ENCODE results near the gene DAP. TPM values are rescaled to one million over a fixed set of nuclear protein-coding genes. Genes with fewer than 3 reads are reported as not detected.

DAP gene
- total and polyA plus RNA-seq, 2 donors, result 14.1 to 34.4 TPM

- peaks cover 0 to 5% of the 10 kb centered on the region in 2 donors for H3K9me3 ChIP-seq (ENCODE audit: control insufficient read depth in 2 of 2, insufficient read depth in 1 of 2, low read length in 1 of 2)
- no peak overlapping the region for H3K4me3 ChIP-seq (ENCODE audit: low read length in 2 of 2)
- H3K36me3 ChIP-seq (ENCODE audit: control insufficient read depth in 2 of 2, insufficient read depth in 2 of 2, low read length in 1 of 2), result peaks cover 32 to 33% of the 10 kb centered on the region in 2 donors
- WGBS, result 77% methylated on average over 5 of the region's 5 CpGs
- no peaks in the 10 kb centered on the region for H3K4me1 ChIP-seq (ENCODE audit: control insufficient read depth in 2 of 2, insufficient read depth in 2 of 2, low read length in 2 of 2)
- no peaks in the 10 kb centered on the region for H3K27me3 ChIP-seq (ENCODE audit: control insufficient read depth in 2 of 2, insufficient read depth in 1 of 2, low read length in 1 of 2)
- no peak overlapping the region for H3K27ac ChIP-seq (ENCODE audit: low read depth in 1 of 2, low read length in 1 of 2)
- no peak for DNase-seq (ENCODE audit: low read depth in 6 of 9, low spot score in 9 of 9)
These were observed 17.5 kb downstream of the DAP start for GRCh38 chr5:10743526-10743925.

- Histone ChIP-seq H3K27me3 (ENCODE audit: control insufficient read depth in 2 of 2, insufficient read depth in 1 of 2, low read length in 1 of 2) (no peaks in the 10 kb centered on the region), H3K4me1 (ENCODE audit: control insufficient read depth in 2 of 2, insufficient read depth in 2 of 2, low read length in 2 of 2) (no peaks in the 10 kb centered on the region), H3K27ac (ENCODE audit: low read depth in 1 of 2, low read length in 1 of 2) (no peak overlapping the region), H3K36me3 (ENCODE audit: control insufficient read depth in 2 of 2, insufficient read depth in 2 of 2, low read length in 1 of 2) (peaks cover 21 to 27% of the 10 kb centered on the region in 2 donors), H3K9me3 (ENCODE audit: control insufficient read depth in 2 of 2, insufficient read depth in 1 of 2, low read length in 1 of 2) (peaks cover 0 to 5% of the 10 kb centered on the region in 2 donors), H3K4me3 (ENCODE audit: low read length in 2 of 2) (no peak overlapping the region)
- 87% methylated on average over 9 of the region's 9 CpGs for whole genome bisulfite sequencing
- DNase-seq (ENCODE audit: low read depth in 6 of 9, low spot score in 9 of 9), result no peak
These were observed 19.4 kb downstream of the DAP start for GRCh38 chr5:10741661-10742060.

- Histone ChIP-seq H3K4me3 (ENCODE audit: low read length in 2 of 2) (no peak overlapping the region), H3K27me3 (ENCODE audit: control insufficient read depth in 2 of 2, insufficient read depth in 1 of 2, low read length in 1 of 2) (no peaks in the 10 kb centered on the region), H3K4me1 (ENCODE audit: control insufficient read depth in 2 of 2, insufficient read depth in 2 of 2, low read length in 2 of 2) (no peaks in the 10 kb centered on the region), H3K27ac (ENCODE audit: low read depth in 1 of 2, low read length in 1 of 2) (no peak overlapping the region), H3K36me3 (ENCODE audit: control insufficient read depth in 2 of 2, insufficient read depth in 2 of 2, low read length in 1 of 2) (peaks cover 17 to 25% of the 10 kb centered on the region in 2 donors), H3K9me3 (ENCODE audit: control insufficient read depth in 2 of 2, insufficient read depth in 1 of 2, low read length in 1 of 2) (peaks cover 0 to 5% of the 10 kb centered on the region in 2 donors)
- no peak for DNase-seq (ENCODE audit: low read depth in 6 of 9, low spot score in 9 of 9)
- 49% methylated on average over 2 of the region's 2 CpGs for WGBS
These were observed 20.6 kb downstream of the DAP start for GRCh38 chr5:10740384-10740783.

GRCh38 chr5:10737880-10738279, 23.2 kb downstream of the DAP start:
- Histone ChIP-seq H3K36me3 (ENCODE audit: control insufficient read depth in 2 of 2, insufficient read depth in 2 of 2, low read length in 1 of 2) (peaks cover 10 to 14% of the 10 kb centered on the region in 2 donors), H3K27me3 (ENCODE audit: control insufficient read depth in 2 of 2, insufficient read depth in 1 of 2, low read length in 1 of 2) (no peaks in the 10 kb centered on the region), H3K4me1 (ENCODE audit: control insufficient read depth in 2 of 2, insufficient read depth in 2 of 2, low read length in 2 of 2) (peaks cover 0 to 4% of the 10 kb centered on the region in 2 donors), H3K27ac (ENCODE audit: low read depth in 1 of 2, low read length in 1 of 2) (no peak overlapping the region), H3K9me3 (ENCODE audit: control insufficient read depth in 2 of 2, insufficient read depth in 1 of 2, low read length in 1 of 2) (peaks cover 0 to 5% of the 10 kb centered on the region in 2 donors), H3K4me3 (ENCODE audit: low read length in 2 of 2) (no peak overlapping the region)
- no peak for DNase-seq (ENCODE audit: low read depth in 6 of 9, low spot score in 9 of 9)

GRCh38 chr5:10736808-10737207, 24.2 kb downstream of the DAP start:
- Histone ChIP-seq H3K9me3 (ENCODE audit: control insufficient read depth in 2 of 2, insufficient read depth in 1 of 2, low read length in 1 of 2) (peaks cover 0 to 5% of the 10 kb centered on the region in 2 donors), H3K27me3 (ENCODE audit: control insufficient read depth in 2 of 2, insufficient read depth in 1 of 2, low read length in 1 of 2) (no peaks in the 10 kb centered on the region), H3K4me3 (ENCODE audit: low read length in 2 of 2) (no peak overlapping the region), H3K27ac (ENCODE audit: low read depth in 1 of 2, low read length in 1 of 2) (no peak overlapping the region), H3K36me3 (ENCODE audit: control insufficient read depth in 2 of 2, insufficient read depth in 2 of 2, low read length in 1 of 2) (peaks cover 14 to 19% of the 10 kb centered on the region in 2 donors), H3K4me1 (ENCODE audit: control insufficient read depth in 2 of 2, insufficient read depth in 2 of 2, low read length in 2 of 2) (peaks cover 0 to 4% of the 10 kb centered on the region in 2 donors)
- DNase-seq (ENCODE audit: low read depth in 6 of 9, low spot score in 9 of 9), result no peak
- WGBS, result 97% methylated on average over 5 of the region's 5 CpGs

GRCh38 chr5:10736354-10736753, 24.7 kb downstream of the DAP start:
- Histone ChIP-seq H3K9me3 (ENCODE audit: control insufficient read depth in 2 of 2, insufficient read depth in 1 of 2, low read length in 1 of 2) (peaks cover 0 to 5% of the 10 kb centered on the region in 2 donors), H3K4me1 (ENCODE audit: control insufficient read depth in 2 of 2, insufficient read depth in 2 of 2, low read length in 2 of 2) (peaks cover 0 to 4% of the 10 kb centered on the region in 2 donors), H3K4me3 (ENCODE audit: low read length in 2 of 2) (no peak overlapping the region), H3K36me3 (ENCODE audit: control insufficient read depth in 2 of 2, insufficient read depth in 2 of 2, low read length in 1 of 2) (peaks cover 15 to 23% of the 10 kb centered on the region in 2 donors), H3K27ac (ENCODE audit: low read depth in 1 of 2, low read length in 1 of 2) (no peak overlapping the region), H3K27me3 (ENCODE audit: control insufficient read depth in 2 of 2, insufficient read depth in 1 of 2, low read length in 1 of 2) (no peaks in the 10 kb centered on the region)
- 89% methylated on average over 11 of the region's 11 CpGs for WGBS
- DNase-seq (ENCODE audit: low read depth in 6 of 9, low spot score in 9 of 9), result no peak

- peak in 1 of 9 donors; percentile 19 for DNase-seq (ENCODE audit: low read depth in 6 of 9, low spot score in 9 of 9)
- Histone ChIP-seq H3K9me3 (ENCODE audit: control insufficient read depth in 2 of 2, insufficient read depth in 1 of 2, low read length in 1 of 2) (no peaks in the 10 kb centered on the region), H3K27me3 (ENCODE audit: control insufficient read depth in 2 of 2, insufficient read depth in 1 of 2, low read length in 1 of 2) (no peaks in the 10 kb centered on the region), H3K4me3 (ENCODE audit: low read length in 2 of 2) (no peak overlapping the region), H3K4me1 (ENCODE audit: control insufficient read depth in 2 of 2, insufficient read depth in 2 of 2, low read length in 2 of 2) (peaks cover 0 to 4% of the 10 kb centered on the region in 2 donors), H3K27ac (ENCODE audit: low read depth in 1 of 2, low read length in 1 of 2) (no peak overlapping the region), H3K36me3 (ENCODE audit: control insufficient read depth in 2 of 2, insufficient read depth in 2 of 2, low read length in 1 of 2) (peaks cover 12 to 25% of the 10 kb centered on the region in 2 donors)
- 54% methylated on average over 8 of the region's 8 CpGs for WGBS
These were observed 25.3 kb downstream of the DAP start for GRCh38 chr5:10735569-10736276.

- Histone ChIP-seq H3K27me3 (ENCODE audit: control insufficient read depth in 2 of 2, insufficient read depth in 1 of 2, low read length in 1 of 2) (no peaks in the 10 kb centered on the region), H3K4me3 (ENCODE audit: low read length in 2 of 2) (no peak overlapping the region), H3K27ac (ENCODE audit: low read depth in 1 of 2, low read length in 1 of 2) (no peak overlapping the region), H3K4me1 (ENCODE audit: control insufficient read depth in 2 of 2, insufficient read depth in 2 of 2, low read length in 2 of 2) (peaks cover 0 to 4% of the 10 kb centered on the region in 2 donors), H3K36me3 (ENCODE audit: control insufficient read depth in 2 of 2, insufficient read depth in 2 of 2, low read length in 1 of 2) (peaks cover 12 to 26% of the 10 kb centered on the region in 2 donors), H3K9me3 (ENCODE audit: control insufficient read depth in 2 of 2, insufficient read depth in 1 of 2, low read length in 1 of 2) (no peaks in the 10 kb centered on the region)
- no peak for DNase-seq (ENCODE audit: low read depth in 6 of 9, low spot score in 9 of 9)
- WGBS, result 86% methylated on average over 8 of the region's 8 CpGs
These were observed 26.1 kb downstream of the DAP start for GRCh38 chr5:10734832-10735523.

GRCh38 chr5:10734037-10734709, 26.9 kb downstream of the DAP start:
- no peak for DNase-seq (ENCODE audit: low read depth in 6 of 9, low spot score in 9 of 9)
- Histone ChIP-seq H3K27ac (ENCODE audit: low read depth in 1 of 2, low read length in 1 of 2) (no peak overlapping the region), H3K9me3 (ENCODE audit: control insufficient read depth in 2 of 2, insufficient read depth in 1 of 2, low read length in 1 of 2) (no peaks in the 10 kb centered on the region), H3K4me1 (ENCODE audit: control insufficient read depth in 2 of 2, insufficient read depth in 2 of 2, low read length in 2 of 2) (peaks cover 0 to 4% of the 10 kb centered on the region in 2 donors), H3K4me3 (ENCODE audit: low read length in 2 of 2) (no peak overlapping the region), H3K36me3 (ENCODE audit: control insufficient read depth in 2 of 2, insufficient read depth in 2 of 2, low read length in 1 of 2) (peaks cover 9 to 27% of the 10 kb centered on the region in 2 donors), H3K27me3 (ENCODE audit: control insufficient read depth in 2 of 2, insufficient read depth in 1 of 2, low read length in 1 of 2) (no peaks in the 10 kb centered on the region)
- 79% methylated on average over 11 of the region's 11 CpGs for WGBS

Measured in thymus (tissue), 11 donors.